NCI-H1092 treated with DMSO at 0.1 percent for 48 hours (cell line): ENCODE results near the gene DTYMK.
A peak's percentile ranks its signal among the peaks of the same experiment; 100 is the strongest.

ENCODE experiments used
- DNase-seq: peaks from one replicate; lab custom pipeline; 2025; lab: John Stamatoyannopoulos, UW

The DTYMK gene

GRCh38 chr2:241706537-241706936, 19.9 kb upstream of the DTYMK start:
- no peak for DNase-seq

GRCh38 chr2:241703032-241703604, 16.5 kb upstream of the DTYMK start:
- DNase-seq: no peak

GRCh38 chr2:241702155-241703031, 15.8 kb upstream of the DTYMK start:
- DNase-seq: peak; percentile 73

DNA sequence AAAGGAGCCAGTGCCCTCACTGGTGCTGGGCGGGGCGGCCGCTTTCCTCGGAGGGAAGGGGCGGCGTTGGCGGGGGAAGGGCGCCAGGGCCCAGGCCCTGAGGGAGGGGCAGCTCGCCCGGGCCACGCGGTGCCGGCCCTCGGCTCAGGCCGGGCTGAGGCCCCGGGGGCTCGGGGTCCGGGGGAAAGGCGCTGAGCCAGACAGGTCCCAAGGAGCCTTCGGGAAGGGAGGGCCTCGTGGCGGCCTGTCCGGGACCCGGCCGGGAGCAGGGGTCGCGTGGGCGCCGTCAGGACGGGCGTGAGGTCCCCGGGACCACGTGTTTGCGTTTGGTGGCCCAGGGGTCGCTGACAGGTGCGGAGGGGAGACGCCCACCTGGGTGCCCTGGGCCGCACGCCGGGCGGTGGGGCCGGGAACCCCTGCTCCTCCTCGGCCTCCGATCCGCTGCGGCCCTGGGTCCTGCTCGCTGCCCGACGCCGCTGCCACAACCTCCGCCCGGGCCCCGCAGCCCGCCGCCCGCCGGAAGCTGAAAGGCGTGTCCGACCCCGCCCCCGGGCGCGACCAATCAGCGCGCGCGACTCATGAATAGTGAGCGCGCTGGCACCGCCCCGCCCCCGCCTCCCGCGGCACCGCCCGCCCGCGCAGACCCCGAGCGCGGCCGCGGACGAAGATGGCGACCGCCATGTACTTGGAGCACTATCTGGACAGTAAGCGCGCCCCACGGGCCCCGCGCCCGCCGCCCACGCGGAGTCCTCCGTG, 15.0 kb upstream of the DTYMK start, which contains the start of gene ING5:
ING5 (plus strand) TSS at position 641 of the 756 bp plus-strand sequence; CDS start at position 668, 27 bp downstream.
- peak; percentile 77 for DNase-seq

DNA sequence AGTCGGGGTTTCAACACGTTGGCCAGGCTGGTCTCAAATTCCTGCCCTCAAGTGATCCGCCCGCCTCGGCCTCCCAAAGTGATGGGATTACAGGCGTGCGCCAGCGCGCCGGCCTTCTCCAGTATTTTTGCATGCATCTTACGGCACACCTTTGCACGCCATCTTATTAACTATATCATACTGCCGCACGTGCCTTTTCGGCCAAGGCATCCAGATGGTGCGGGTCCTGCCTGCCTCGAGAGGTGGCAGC, 14.5 kb upstream of the DTYMK start:
- DNase-seq: no peak

DNA sequence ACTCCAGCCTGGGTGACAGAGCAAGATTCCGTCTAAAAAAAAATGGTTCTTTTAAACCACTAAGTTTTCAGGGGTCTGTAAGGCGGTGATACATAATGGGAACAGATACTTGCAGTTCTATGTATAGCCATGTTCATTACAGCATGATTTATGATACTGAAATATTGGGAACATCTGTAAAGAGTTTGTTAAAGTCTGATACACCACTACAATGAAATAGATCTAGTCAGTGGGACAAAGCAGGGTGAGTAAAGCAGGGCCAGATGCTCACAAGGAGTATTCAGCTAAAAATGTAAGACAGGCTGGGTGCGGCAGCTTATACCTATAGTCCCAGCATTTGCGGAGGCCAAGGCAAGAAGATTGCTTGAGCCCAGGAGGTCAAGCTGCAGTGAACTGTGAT, 9.0 kb upstream of the DTYMK start:
- no peak for DNase-seq

DNA sequence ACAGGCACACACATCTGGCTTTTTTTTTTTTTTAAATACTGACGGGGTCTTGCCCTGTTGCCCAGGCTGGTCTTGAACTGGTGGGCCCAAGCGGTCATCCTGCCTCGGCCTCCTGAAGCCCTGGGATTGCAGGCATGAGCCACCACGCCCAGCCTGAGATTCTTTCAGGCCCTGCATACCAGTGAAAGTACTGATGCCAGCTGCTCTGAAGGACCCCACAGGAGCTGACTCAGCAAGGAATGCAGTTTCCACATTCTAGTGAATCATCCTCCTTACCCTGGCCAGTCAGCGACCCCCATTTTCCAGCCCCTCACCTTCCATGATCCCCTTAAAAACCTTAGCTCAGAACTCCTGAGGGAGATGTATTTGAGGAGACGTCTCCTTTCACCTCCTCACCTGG, 5.8 kb upstream of the DTYMK start:
- DNase-seq: no peak

DNA sequence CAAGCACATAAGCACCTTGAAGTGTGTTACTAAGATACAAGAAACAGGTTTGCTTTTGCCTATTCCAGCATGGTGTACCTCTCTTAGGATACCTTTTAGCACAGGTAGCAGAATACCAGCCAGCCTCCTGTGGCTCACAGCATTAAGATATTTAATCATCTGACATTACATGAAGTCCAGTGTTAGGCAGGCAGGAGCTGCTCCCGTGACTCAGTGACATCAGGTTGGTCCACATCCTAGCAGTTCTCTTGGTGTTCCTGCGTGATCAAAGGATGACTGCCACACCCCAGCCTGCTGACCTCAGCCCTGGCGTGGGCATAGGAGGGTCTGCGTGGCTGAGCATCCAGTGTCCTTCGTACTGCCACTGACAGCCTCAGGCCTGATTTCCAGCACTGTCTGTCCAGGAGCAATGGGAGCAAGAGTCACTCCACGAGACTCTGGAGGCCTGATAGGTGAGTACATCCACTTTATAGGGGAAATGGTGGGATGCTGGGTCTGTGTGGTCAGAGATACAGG, 3.6 kb upstream of the DTYMK start:
- no peak for DNase-seq

DNA sequence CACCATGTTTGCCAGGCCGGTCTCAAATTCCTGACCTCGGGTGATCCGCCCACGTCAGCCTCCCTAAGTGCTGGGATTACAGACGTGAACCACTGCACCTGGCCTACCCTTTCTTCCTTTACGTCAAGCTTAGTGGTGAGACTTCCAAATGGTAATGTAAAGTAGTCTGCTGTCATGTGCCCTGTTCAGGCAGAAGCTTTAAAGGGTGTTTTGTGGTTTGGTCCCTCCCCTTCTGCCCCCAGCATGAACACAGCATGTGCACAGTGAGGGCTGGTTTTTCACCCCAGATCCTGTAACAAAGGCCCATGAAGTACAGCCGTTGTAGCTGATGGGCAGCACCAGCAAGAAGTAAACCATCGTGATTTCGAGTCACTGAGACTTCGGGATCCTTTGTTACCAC, 2.7 kb upstream of the DTYMK start:
- no peak for DNase-seq

- DNase-seq: no peak
These were observed 328 bp downstream of the DTYMK start for GRCh38 chr2:241686324-241686649.

GRCh38 chr2:241680827-241681599, 5.6 kb downstream of the DTYMK start:
- no peak for DNase-seq

GRCh38 chr2:241680044-241680443, 6.6 kb downstream of the DTYMK start:
- no peak for DNase-seq

DNA sequence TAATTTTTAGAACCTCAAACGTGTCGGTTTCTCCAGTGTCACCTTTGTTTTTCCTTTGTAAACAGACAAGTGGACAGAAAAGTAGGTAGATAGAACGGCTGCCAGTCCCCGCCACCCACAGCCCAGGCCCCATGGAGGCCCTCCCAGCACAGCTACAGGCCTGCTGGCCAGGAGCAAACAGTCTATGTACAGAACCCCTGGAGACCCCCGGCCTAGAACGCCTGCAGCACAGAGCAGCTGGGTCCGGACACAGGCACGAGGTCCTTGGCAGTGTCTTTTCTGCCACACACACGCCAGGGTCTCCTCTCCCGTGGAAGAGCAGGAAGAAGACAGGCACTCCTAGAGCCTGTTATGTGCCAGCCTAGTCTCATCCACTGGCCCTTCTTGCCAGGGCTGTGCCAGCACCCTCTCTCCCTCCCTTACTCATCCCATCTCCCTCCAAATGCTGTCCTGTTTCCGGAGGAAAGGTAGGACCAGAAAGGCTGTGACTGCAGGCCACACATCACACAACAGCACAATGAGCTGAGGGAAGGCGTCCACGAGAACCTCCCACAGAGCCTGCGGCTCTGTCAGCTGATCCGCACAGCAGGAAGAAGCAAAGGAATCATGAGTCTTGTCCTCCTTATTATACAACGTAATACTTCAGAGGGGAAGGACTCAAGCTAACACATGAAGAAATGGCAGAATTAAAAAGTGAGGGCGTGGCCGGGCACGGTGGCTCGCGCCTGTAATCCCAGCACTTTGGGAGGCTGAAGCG, 7.7 kb downstream of the DTYMK start:
- no peak for DNase-seq

DNA sequence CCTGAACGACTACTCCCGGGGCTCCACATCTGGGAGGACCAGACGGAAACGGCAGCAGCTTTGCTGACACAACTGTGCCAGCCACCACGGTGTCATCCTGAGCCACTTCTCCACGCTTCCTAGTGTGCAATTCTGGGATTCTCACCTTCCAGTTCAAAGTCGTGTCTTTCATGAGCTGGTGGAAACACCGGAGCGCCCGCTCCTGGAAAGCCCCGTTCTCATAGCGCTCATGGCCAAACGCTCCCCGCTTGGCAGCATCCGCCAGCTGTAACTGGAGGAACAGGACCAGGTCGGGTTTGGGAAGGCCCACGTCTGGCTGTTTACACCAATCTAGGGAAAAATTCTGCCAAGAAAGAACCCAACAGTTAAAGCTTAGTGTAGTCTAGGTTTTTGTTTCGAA, 8.3 kb downstream of the DTYMK start:
- DNase-seq: no peak

DNA sequence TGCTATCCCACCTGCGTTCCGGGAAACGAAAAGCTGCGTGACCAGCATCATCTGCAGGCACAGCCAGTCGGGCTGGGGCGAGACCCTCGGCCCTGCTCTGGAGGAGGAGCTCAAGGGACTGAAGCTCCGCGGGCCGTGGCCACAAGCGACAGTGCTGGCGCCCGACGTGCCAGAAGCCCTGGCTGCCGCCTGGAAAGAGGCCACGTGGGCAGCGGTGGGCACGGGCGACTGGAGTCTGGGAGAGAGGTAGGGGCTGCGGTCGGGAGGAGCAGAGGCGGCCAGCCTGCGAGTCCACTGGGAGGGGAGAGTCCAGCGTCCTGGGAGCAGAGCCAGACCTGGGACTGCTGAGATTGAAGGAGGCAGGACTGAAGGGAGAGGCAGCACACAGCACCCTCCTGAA, 9.2 kb downstream of the DTYMK start:
- DNase-seq: no peak

- no peak for DNase-seq
These were observed 9.9 kb downstream of the DTYMK start for GRCh38 chr2:241676665-241677064.

DNA sequence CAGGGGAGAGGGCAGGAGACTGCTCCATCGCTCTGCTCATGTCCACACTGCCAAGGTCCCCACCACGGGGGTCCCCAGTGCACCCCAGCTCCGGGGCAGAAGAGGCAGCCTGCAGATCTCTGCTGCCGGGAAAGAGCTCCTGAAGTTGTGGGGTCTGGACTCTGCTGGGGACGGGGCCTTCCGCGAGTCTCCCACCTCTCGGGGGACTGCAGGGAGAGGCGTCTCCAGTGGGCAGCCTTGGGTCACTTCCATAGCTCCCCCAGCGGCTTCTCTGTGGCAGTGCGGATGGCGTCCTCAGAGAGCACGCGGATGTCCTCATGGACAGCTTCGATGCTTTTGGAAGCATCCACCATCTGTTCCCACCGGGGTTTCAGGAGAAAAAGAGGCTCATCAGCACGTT, 10.7 kb downstream of the DTYMK start:
- no peak for DNase-seq

GRCh38 chr2:241673797-241674725, 12.6 kb downstream of the DTYMK start:
- no peak for DNase-seq

GRCh38 chr2:241673189-241673663, 13.4 kb downstream of the DTYMK start:
- DNase-seq: no peak
